GM19397 (cell line): Measurements from ENCODE around the gene STK39.

Experiments used
- ATAC-seq: cut with Tn5 transposase; IDR thresholded peaks from one replicate; pipeline ENCODE4 v1.9.1; 2021; ENCODE audit warnings: mild to moderate bottlenecking, moderate library complexity; ENCODE audit not compliant: unreplicated experiment

The STK39 gene

DNA sequence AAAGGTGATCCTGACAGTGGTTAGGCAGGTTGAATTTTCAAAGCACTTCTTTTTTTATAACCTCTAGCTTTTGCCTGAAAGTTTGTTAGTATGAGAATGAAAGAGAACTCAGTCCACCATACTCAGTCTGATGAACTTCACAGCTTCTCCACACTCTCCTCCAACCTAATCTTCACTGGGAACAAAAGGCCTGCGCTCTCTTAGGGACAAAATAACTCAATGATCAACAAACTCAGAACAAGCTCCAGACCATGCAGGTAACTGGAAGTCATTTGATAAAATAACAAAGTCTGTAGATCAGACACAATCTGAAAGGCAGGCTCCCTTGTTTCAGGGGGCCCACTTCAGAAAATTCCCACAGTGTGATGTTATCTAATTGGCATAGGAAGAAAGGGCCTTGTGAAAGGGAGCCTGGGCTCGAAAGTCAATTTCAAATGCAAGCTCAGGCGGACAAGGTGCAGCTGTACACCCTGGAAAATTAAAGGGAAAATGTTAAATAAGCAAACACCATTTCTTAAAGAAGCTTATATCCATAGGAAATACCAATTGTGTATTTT, 142.2 kb downstream of the STK39 start:
- no peak for ATAC-seq

GRCh38 chr2:168097431-168097830, 150.0 kb downstream of the STK39 start:
- no peak for ATAC-seq

- no peak for ATAC-seq
Observed at GRCh38 chr2:168096158-168096557, 151.2 kb downstream of the STK39 start.

DNA sequence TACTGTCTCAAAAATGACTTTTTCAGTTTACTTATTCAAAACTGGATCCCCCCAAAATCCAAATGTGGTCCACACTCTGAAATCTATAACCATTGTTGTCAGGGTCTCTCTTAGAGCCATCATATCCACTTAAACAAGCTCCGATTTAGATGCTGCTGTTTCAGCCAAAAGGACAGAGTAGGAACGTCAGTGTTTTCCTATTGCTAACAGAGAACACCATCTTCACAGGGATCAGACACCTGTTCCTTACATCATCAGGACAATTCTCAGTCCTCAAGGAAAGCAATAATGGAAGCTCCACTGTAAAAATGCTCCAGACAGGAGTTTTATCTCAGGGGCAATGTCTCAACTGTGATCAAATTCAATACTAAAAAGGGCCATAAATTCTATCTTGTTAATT, 155.4 kb downstream of the STK39 start:
- ATAC-seq: no peak

GRCh38 chr2:168090366-168091135, 156.8 kb downstream of the STK39 start:
- peak; percentile 84 for ATAC-seq

GRCh38 chr2:168089200-168089599, 158.2 kb downstream of the STK39 start:
- ATAC-seq: no peak

- no peak for ATAC-seq
Observed at GRCh38 chr2:168087401-168087800, 160.0 kb downstream of the STK39 start.

- no peak for ATAC-seq
Observed at GRCh38 chr2:168086851-168087250, 160.5 kb downstream of the STK39 start.

GRCh38 chr2:168085801-168086361, 161.5 kb downstream of the STK39 start:
- no peak for ATAC-seq

GRCh38 chr2:168084288-168084687, 163.1 kb downstream of the STK39 start:
- ATAC-seq: no peak

GRCh38 chr2:168081452-168081851, 165.9 kb downstream of the STK39 start:
- ATAC-seq: peak; percentile 58

GRCh38 chr2:168079236-168079635, 168.2 kb downstream of the STK39 start:
- no peak for ATAC-seq

GRCh38 chr2:168076731-168077130, 170.7 kb downstream of the STK39 start:
- no peak for ATAC-seq

DNA sequence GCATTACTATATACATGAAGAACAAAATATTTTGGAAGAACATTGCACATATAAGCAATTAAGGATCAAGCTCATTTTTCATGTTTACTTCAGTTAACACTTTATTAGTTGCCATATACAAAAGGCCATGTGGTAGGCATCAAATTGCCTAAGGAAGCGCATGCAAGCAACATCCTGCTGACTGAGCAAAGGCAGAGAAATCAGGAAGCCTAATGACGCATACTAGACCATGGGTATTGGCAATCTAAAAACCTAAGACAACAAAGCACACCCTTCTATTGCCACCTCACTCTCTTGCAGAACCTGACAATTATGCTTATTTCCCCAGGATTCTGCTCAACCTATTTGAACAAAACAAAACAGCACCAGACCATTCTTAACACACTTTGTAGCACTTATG, 171.9 kb downstream of the STK39 start:
- ATAC-seq: no peak

DNA sequence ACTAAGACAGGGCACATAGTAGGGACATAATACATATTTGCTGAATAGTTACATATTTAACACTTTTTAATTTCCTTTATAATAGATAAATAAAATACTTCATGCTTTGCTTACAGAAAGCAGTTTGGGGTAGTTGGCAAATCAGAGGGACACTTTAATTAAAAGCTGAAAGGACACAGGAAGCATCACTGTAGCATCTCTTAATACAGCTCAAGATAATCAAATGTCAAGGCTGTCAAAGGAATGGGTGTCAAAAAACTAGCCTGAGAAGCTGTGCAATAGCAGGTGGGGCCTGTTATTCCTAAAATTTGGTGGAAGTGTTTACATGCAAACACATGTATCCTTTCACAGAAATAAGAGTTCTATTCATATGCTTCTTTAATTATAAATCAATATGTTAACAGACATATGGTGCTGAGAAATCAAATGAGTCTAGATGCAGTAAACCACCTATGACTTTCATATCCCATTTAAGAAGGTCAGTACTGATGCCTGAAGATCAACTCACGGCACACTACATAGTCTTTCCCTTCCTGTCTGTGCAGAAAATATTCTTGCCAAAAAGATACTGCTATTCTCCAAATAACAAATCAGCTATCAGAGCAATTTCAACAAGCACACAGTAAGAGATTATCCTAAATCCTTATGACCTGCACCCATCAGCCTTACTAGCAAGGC, 174.6 kb downstream of the STK39 start:
- ATAC-seq: no peak

DNA sequence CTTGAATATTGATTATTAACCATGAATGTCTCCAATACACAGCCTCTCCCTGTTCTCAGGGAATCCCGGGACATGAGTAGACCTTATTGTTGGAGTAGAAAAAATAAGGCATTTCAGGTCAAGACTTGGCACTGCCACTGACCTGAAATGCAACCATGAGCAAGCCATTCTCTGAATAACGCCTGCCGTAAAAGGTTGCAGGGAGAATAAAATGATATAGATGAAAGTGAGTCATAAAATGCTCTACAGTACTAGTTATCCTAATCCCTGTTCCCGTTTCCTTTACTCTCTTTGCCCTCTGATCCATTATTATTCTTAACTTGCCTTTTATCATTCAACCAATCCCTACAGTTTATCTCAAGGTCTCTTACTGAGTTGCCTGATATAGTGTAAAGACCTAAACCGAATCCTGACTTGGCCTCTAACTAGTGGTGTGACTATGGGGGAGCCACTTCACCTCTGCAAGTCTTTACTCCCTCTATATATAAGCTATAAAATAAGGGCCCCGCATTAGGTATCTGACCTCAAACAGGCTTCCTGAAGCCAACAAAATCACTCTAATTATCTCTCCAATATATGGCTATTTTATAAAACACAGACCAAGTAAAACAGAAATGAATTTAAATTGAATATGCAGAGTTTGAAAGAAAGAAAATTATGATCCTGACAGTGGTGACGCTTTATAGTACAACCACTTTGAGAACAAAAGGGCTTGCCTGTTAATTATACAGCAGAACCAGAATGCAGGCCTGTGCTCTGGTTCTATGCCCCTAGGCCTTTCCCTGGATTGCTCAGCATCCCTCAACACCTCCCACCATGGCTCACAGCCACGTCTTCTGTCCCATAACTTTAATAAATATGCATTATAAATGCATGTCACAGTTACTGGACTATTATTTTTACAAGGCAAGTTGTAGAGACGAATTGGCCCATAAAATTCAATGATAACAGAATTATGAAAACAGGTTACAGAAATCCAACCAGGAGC, 183.1 kb downstream of the STK39 start:
- ATAC-seq: no peak

GRCh38 chr2:168062936-168063335, 184.5 kb downstream of the STK39 start:
- ATAC-seq: no peak

DNA sequence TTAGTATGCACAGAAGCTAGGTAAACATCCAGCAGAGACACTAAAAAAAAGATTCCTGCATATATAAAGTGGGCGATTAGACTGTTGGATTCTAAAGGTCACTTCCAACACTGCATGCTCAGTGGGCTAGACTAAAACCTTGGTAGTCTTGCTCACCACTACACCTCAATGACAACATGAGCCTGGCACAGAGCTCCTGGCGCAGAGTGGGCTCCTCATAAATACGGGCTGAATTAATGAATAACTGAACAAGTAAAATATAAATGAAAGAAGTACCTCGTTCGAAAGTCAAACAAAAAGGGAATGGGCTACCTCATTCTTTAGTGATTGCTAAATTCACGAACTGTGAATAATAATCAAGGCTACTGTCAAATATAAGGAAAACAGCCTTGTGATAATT, 185.3 kb downstream of the STK39 start:
- no peak for ATAC-seq

GRCh38 chr2:168060986-168061750, 186.2 kb downstream of the STK39 start:
- no peak for ATAC-seq

DNA sequence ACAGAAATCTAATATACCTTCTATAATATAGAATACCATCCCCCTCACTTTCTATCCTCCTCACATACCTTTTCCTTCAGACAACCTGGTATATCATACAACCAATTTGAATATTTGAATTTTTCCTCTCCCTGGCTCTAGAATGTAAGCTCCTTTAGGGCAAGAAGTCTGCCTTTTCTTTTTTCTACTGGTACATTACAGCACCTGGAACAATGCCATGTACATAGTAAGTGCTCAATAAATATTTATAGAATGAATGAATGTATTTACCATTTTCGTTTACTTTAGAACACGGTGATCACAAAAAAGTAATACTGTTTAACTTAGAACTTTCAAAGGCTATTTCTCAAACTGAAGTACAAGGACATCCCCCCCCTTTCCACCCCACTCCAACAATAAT, 187.6 kb downstream of the STK39 start:
- no peak for ATAC-seq
